ENCODE results near the gene MYPN. TPM values are rescaled to one million over a fixed set of nuclear protein-coding genes. Genes with fewer than 3 reads are reported as not detected.
"Not testable (repeated sequence)": the region's sequence is repeated elsewhere in the genome, so short reads cannot be mapped to it uniquely, and the experiment has no call there.

The MYPN gene
- polyA plus RNA-seq, 4 donors: under 0.01 to 0.54 (median 0.12) TPM

DNA sequence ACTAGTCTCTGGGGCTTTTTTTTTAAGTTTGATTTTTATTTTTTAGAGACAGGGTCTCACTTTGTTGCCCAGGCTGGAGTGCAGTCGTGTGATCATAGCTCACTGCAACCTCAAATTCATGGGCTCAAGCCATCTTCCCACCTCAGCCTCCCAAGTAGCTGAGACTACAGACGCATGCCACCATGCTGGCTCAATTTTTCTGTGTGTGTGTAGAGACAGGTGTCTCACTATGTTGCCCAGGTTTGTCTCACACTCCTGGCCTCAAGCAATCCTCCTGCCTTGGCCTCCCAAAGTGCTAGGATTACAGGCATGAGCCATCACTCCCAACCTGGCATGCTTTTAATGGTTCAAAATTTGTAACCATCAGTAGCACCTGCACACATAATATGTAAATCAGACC, 86.5 kb downstream of the MYPN start:
- WGBS, 3 donors: 85 to 95% (median 91%) methylated on average over 2 of the region's 2 CpGs
- H3K4me3 ChIP-seq (ENCODE audit: low read depth in 1 of 3, low read length in 3 of 3); DNase-seq; H3K27ac ChIP-seq (ENCODE audit: low read depth in 1 of 3, low read length in 2 of 3); H3K4me1 ChIP-seq (ENCODE audit: control insufficient read depth in 3 of 3, insufficient read depth in 2 of 3, low read depth in 1 of 3, low read length in 2 of 3); H3K9me3 ChIP-seq (ENCODE audit: control insufficient read depth in 2 of 2, insufficient read depth in 1 of 2, low read depth in 1 of 2, low read length in 1 of 2); H3K27me3 ChIP-seq (ENCODE audit: control insufficient read depth in 3 of 3, insufficient read depth in 3 of 3, low read length in 3 of 3); FAIRE-seq; H3K36me3 ChIP-seq (ENCODE audit: control insufficient read depth in 3 of 3, insufficient read depth in 2 of 3, low read depth in 1 of 3, low read length in 3 of 3): not testable (repeated sequence)

DNA sequence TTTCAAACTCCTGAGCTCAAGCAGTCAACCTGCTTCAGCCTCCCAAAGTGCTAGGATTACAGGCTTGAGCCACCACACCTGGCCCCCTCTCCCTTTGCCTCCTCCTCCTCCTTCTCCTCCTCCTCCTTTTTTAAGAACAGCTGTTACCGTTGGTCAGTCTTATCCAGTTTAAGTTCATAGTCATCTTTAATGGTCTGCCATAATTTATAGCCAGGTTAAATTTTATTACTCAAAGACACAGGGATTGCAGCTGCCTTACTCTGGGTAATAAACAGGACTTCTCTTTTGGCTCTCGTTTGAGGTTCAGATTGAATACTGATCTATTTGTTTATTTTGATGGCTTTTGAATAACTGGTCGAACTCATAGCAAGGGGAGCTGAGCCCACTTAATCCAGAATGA, 87.4 kb downstream of the MYPN start:
- Histone ChIP-seq H3K27me3 (ENCODE audit: control insufficient read depth in 3 of 3, insufficient read depth in 3 of 3, low read length in 3 of 3) (peaks cover 0 to 1% (median 0%) of the 10 kb centered on the region in 3 donors), H3K27ac (ENCODE audit: low read depth in 1 of 3, low read length in 2 of 3) (no peak overlapping the region), H3K9me3 (ENCODE audit: control insufficient read depth in 2 of 2, insufficient read depth in 1 of 2, low read depth in 1 of 2, low read length in 1 of 2) (no peaks in the 10 kb centered on the region), H3K36me3 (ENCODE audit: control insufficient read depth in 3 of 3, insufficient read depth in 2 of 3, low read depth in 1 of 3, low read length in 3 of 3) (no peaks in the 10 kb centered on the region), H3K4me3 (ENCODE audit: low read depth in 1 of 3, low read length in 3 of 3) (no peak overlapping the region), H3K4me1 (ENCODE audit: control insufficient read depth in 3 of 3, insufficient read depth in 2 of 3, low read depth in 1 of 3, low read length in 2 of 3) (no peaks in the 10 kb centered on the region)
- DNase-seq (no peak), FAIRE-seq (no peak)
- WGBS, 3 donors: 13 to 42% (median 23%) methylated on average over 3 of the region's 3 CpGs

DNA sequence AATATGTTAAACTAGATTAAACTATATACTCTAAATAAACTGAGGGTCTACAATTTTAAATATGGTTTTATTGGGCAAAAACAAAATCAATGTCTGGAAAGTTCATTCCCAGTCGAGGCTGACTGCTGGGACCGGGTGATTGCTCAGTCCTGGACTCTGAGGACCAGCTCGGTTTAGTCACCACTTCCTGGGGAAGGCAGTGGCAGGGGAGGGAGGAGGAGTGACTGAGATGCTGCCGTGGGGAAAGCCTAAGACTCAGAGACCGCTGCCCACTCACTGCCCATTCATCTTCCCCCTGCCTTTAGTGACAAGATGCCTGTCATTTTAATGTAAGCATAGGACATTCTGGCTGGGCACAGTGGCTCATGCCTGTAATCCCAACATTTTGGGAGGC, 93.7 kb downstream of the MYPN start:
- H3K9me3 ChIP-seq (ENCODE audit: control insufficient read depth in 2 of 2, insufficient read depth in 1 of 2, low read depth in 1 of 2, low read length in 1 of 2): no peaks in the 10 kb centered on the region
- DNase-seq (no peak), FAIRE-seq (no peak)
- peaks cover 0 to 1% (median 0%) of the 10 kb centered on the region in 3 donors for H3K27me3 ChIP-seq (ENCODE audit: control insufficient read depth in 3 of 3, insufficient read depth in 3 of 3, low read length in 3 of 3)
- no peak overlapping the region for H3K4me3 ChIP-seq (ENCODE audit: low read depth in 1 of 3, low read length in 3 of 3)
- 26 to 31% (median 30%) methylated on average over 5 of the region's 5 CpGs for WGBS, 3 donors
- H3K4me1 ChIP-seq (ENCODE audit: control insufficient read depth in 3 of 3, insufficient read depth in 2 of 3, low read depth in 1 of 3, low read length in 2 of 3): no peaks in the 10 kb centered on the region
- H3K36me3 ChIP-seq (ENCODE audit: control insufficient read depth in 3 of 3, insufficient read depth in 2 of 3, low read depth in 1 of 3, low read length in 3 of 3): no peaks in the 10 kb centered on the region
- H3K27ac ChIP-seq (ENCODE audit: low read depth in 1 of 3, low read length in 2 of 3): no peak overlapping the region

DNA sequence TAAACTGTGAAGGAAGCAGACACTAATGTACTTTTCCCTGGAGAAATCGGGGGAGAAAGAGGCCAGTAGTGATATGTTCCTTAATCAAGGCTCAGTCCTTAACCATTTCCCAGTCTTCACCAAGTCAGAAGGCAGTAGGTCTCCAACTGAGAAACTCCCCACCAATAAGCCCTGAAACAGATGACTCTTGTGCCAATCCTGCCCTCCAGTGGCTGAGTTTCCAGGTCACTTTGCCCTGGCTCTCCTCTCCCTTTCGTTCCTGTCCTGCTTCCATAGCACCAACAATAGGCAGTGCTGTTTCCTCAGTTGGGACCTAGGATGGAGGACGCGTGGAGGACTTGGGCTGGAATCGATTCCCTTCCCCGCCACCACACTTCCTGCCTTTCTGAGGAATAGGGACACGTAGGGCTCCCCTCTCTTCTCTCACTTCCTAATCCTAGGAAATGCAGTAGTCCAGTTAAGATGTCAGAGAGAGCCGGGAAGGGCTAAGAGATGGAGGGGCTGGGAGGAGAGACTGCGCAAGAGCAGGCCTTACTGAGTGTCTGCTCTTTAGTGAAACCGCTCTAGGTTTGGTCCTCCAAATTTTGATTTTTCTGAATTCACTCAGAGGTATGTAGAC, 99.2 kb downstream of the MYPN start:
- no peaks in the 10 kb centered on the region for H3K4me1 ChIP-seq (ENCODE audit: control insufficient read depth in 3 of 3, insufficient read depth in 2 of 3, low read depth in 1 of 3, low read length in 2 of 3)
- no peak overlapping the region for H3K27ac ChIP-seq (ENCODE audit: low read depth in 1 of 3, low read length in 2 of 3)
- 39 to 59% (median 56%) methylated on average over 10 of the region's 10 CpGs for WGBS, 3 donors
- no peak overlapping the region for H3K4me3 ChIP-seq (ENCODE audit: low read depth in 1 of 3, low read length in 3 of 3)
- H3K27me3 ChIP-seq (ENCODE audit: control insufficient read depth in 3 of 3, insufficient read depth in 3 of 3, low read length in 3 of 3): no peaks in the 10 kb centered on the region
- no peak for FAIRE-seq
- peak; percentile 72 to 78 for DNase-seq
- no peaks in the 10 kb centered on the region for H3K9me3 ChIP-seq (ENCODE audit: control insufficient read depth in 2 of 2, insufficient read depth in 1 of 2, low read depth in 1 of 2, low read length in 1 of 2)
- H3K36me3 ChIP-seq (ENCODE audit: control insufficient read depth in 3 of 3, insufficient read depth in 2 of 3, low read depth in 1 of 3, low read length in 3 of 3): no peaks in the 10 kb centered on the region

DNA sequence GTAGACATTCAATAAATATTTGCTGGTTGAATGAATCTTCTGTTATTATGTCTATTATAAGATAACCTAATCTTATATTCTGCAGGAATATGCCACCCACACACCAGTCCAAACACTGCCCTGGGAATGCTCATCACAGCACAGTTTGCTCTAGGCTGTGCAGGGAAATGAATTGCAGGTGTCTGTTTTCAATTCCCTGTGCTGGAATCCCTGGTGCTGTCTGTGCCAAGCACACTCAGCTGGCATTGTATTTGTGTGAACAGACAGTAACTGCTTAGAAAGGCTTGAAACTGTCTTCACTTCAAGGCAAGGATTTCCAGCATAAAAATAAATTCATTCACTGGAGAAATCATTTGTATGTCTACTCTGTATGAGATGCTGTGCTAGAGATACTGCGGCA, 102.4 kb downstream of the MYPN start:
- Histone ChIP-seq H3K27ac (ENCODE audit: low read depth in 1 of 3, low read length in 2 of 3) (no peak overlapping the region), H3K36me3 (ENCODE audit: control insufficient read depth in 3 of 3, insufficient read depth in 2 of 3, low read depth in 1 of 3, low read length in 3 of 3) (no peaks in the 10 kb centered on the region), H3K4me3 (ENCODE audit: low read depth in 1 of 3, low read length in 3 of 3) (no peak overlapping the region), H3K9me3 (ENCODE audit: control insufficient read depth in 2 of 2, insufficient read depth in 1 of 2, low read depth in 1 of 2, low read length in 1 of 2) (no peaks in the 10 kb centered on the region), H3K4me1 (ENCODE audit: control insufficient read depth in 3 of 3, insufficient read depth in 2 of 3, low read depth in 1 of 3, low read length in 2 of 3) (no peaks in the 10 kb centered on the region), H3K27me3 (ENCODE audit: control insufficient read depth in 3 of 3, insufficient read depth in 3 of 3, low read length in 3 of 3) (no peaks in the 10 kb centered on the region)
- FAIRE-seq (no peak), DNase-seq (no peak)
- 87 to 92% (median 91%) methylated on average over 1 of the region's 1 CpG for WGBS, 3 donors

DNA sequence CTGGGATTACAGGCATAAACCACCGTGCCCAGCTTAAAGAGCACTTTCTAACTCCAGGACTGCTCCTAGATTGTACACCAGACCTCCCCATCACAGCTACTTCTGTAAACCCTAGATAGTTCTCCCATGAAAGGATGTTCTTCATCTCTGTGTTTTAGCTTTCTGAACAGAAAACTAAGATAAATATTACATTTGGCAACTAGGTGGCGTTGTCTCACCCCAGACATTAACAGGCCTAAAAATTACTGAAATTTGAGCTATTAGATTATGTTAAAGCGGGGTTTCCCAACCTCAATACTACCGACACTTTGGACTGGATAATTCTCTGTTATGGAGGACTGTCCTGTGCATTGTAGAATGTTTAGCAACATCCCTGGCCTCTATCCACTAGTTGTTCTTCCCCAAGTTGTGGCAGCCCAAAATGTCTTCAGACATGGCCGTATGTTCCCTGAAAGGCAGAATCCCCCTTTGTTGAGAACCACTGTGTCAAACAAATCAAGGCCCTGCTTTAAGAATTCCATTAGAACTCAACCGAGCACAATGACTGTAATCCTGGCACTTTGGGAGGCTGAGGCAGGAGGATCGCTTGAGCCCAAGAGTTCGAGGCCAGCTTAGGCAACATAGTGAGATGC, 103.5 kb downstream of the MYPN start:
- no peak for FAIRE-seq
- Histone ChIP-seq H3K9me3 (ENCODE audit: control insufficient read depth in 2 of 2, insufficient read depth in 1 of 2, low read depth in 1 of 2, low read length in 1 of 2) (no peaks in the 10 kb centered on the region), H3K27ac (ENCODE audit: low read depth in 1 of 3, low read length in 2 of 3) (no peak overlapping the region), H3K36me3 (ENCODE audit: control insufficient read depth in 3 of 3, insufficient read depth in 2 of 3, low read depth in 1 of 3, low read length in 3 of 3) (no peaks in the 10 kb centered on the region), H3K4me3 (ENCODE audit: low read depth in 1 of 3, low read length in 3 of 3) (no peak overlapping the region), H3K4me1 (ENCODE audit: control insufficient read depth in 3 of 3, insufficient read depth in 2 of 3, low read depth in 1 of 3, low read length in 2 of 3) (no peaks in the 10 kb centered on the region), H3K27me3 (ENCODE audit: control insufficient read depth in 3 of 3, insufficient read depth in 3 of 3, low read length in 3 of 3) (no peaks in the 10 kb centered on the region)
- DNase-seq: peak; percentile 27 to 45
- 53 to 56% (median 53%) methylated on average over 8 of the region's 8 CpGs for WGBS, 3 donors

DNA sequence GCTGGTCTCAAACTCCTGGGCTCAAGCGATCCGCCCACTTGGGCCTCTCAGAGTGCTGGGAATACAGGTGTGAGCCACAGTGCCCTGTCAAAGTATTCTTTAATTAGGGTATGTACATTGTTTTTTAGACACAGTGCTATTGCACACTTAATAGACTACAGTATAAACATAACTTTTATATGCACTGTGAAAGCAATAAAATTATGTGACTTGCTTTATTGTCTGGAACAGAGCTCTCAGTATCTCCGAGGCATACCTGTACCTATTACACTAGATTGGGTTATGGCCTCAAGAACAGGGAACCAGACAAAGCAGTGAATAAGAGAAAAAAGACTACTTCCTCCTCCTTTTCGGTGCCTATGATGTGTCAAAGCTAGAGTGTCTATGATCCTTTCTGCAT, 109.5 kb downstream of the MYPN start:
- FAIRE-seq (no peak), DNase-seq (no peak)
- no peaks in the 10 kb centered on the region for H3K36me3 ChIP-seq (ENCODE audit: control insufficient read depth in 3 of 3, insufficient read depth in 2 of 3, low read depth in 1 of 3, low read length in 3 of 3)
- no peak overlapping the region for H3K4me3 ChIP-seq (ENCODE audit: low read depth in 1 of 3, low read length in 3 of 3)
- no peaks in the 10 kb centered on the region for H3K9me3 ChIP-seq (ENCODE audit: control insufficient read depth in 2 of 2, insufficient read depth in 1 of 2, low read depth in 1 of 2, low read length in 1 of 2)
- H3K27me3 ChIP-seq (ENCODE audit: control insufficient read depth in 3 of 3, insufficient read depth in 3 of 3, low read length in 3 of 3): no peaks in the 10 kb centered on the region
- H3K27ac ChIP-seq (ENCODE audit: low read depth in 1 of 3, low read length in 2 of 3): no peak overlapping the region
- 55 to 75% (median 60%) methylated on average over 4 of the region's 4 CpGs for WGBS, 3 donors
- no peaks in the 10 kb centered on the region for H3K4me1 ChIP-seq (ENCODE audit: control insufficient read depth in 3 of 3, insufficient read depth in 2 of 3, low read depth in 1 of 3, low read length in 2 of 3)

DNA sequence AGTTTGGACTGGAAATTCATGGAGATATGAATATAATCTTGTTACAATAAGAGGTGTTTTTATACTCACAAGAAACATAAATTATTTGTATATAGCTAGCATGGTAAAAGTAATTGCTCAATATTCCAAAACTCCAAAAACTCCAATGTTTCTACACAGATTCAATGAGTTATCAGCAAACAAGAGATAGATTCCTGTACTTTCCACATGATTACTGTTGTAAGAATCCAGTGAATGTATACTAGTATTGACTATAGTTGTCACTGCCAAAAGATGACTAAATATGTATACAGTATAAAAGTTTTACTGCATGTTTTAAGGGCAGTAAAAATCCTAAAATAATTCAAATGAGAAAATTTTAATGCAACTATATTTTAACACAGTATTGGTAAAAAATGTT, 111.9 kb downstream of the MYPN start:
- Histone ChIP-seq H3K27ac (ENCODE audit: low read depth in 1 of 3, low read length in 2 of 3) (no peak overlapping the region), H3K27me3 (ENCODE audit: control insufficient read depth in 3 of 3, insufficient read depth in 3 of 3, low read length in 3 of 3) (no peaks in the 10 kb centered on the region), H3K4me1 (ENCODE audit: control insufficient read depth in 3 of 3, insufficient read depth in 2 of 3, low read depth in 1 of 3, low read length in 2 of 3) (no peaks in the 10 kb centered on the region), H3K9me3 (ENCODE audit: control insufficient read depth in 2 of 2, insufficient read depth in 1 of 2, low read depth in 1 of 2, low read length in 1 of 2) (no peaks in the 10 kb centered on the region), H3K36me3 (ENCODE audit: control insufficient read depth in 3 of 3, insufficient read depth in 2 of 3, low read depth in 1 of 3, low read length in 3 of 3) (no peaks in the 10 kb centered on the region), H3K4me3 (ENCODE audit: low read depth in 1 of 3, low read length in 3 of 3) (no peak overlapping the region)
- no peak for FAIRE-seq
- no peak for DNase-seq

DNA sequence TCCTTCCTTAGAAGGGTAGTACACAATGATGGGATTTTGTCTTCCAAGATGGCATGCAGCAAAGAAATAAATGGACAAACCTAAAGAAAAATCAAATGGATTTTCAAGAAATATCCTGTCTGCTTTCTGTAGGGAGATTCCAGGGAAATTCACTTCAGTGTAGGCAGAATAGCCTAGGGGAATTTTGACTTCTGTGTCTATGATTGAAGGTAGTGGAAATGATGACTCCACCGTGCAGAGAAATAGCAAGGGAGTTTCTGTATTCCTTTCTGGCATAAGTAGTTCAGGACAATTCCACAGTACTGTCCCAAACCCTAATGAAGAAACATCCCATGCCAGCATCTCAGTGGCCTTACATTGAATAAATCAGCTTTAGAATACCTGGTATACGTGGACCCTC, 113.1 kb downstream of the MYPN start:
- Histone ChIP-seq H3K9me3 (ENCODE audit: control insufficient read depth in 2 of 2, insufficient read depth in 1 of 2, low read depth in 1 of 2, low read length in 1 of 2) (no peaks in the 10 kb centered on the region), H3K4me1 (ENCODE audit: control insufficient read depth in 3 of 3, insufficient read depth in 2 of 3, low read depth in 1 of 3, low read length in 2 of 3) (no peaks in the 10 kb centered on the region), H3K36me3 (ENCODE audit: control insufficient read depth in 3 of 3, insufficient read depth in 2 of 3, low read depth in 1 of 3, low read length in 3 of 3) (no peaks in the 10 kb centered on the region), H3K4me3 (ENCODE audit: low read depth in 1 of 3, low read length in 3 of 3) (no peak overlapping the region), H3K27me3 (ENCODE audit: control insufficient read depth in 3 of 3, insufficient read depth in 3 of 3, low read length in 3 of 3) (no peaks in the 10 kb centered on the region), H3K27ac (ENCODE audit: low read depth in 1 of 3, low read length in 2 of 3) (no peak overlapping the region)
- DNase-seq (no peak), FAIRE-seq (no peak)
- 69 to 88% (median 82%) methylated on average over 2 of the region's 2 CpGs for WGBS, 3 donors
